Activated naive CD8-positive, alpha-beta T cell treated with anti-CD3 and anti-CD28 coated beads, Interleukin-2, amount 10 ng/mL, durations not matched to agents 7 days and 5 days (primary cell): Measurements from ENCODE around the gene PEX5. TPM values are rescaled to one million over a fixed set of nuclear protein-coding genes. Genes with fewer than 3 reads are reported as not detected.
"Not testable (repeated sequence)": the region's sequence is repeated elsewhere in the genome, so short reads cannot be mapped to it uniquely, and the experiment has no call there.

Experiments used
- ATAC-seq: fragments of 150-1000 bp; cut with Tn5 transposase; one replicate; pipeline ENCODE4 v1.10.0; 2021; ENCODE audit warnings: low read depth, moderate library complexity
- POLR2A ChIA-PET: fragments of 350-600 bp; sonication (Branson Sonifier 250); formaldehyde crosslinking; loops from one replicate; lab custom pipeline; 2021; ENCODE audit warnings: antibody characterized with exemption; lab: Charles Lee
- DNase-seq: peaks from one replicate; pipeline ENCODE4 v3.0.0; 2021
- H3K27ac Mint-ChIP-seq: one replicate; pipeline ENCODE4 v1.8.0; 2022; ENCODE audit warnings: mild to moderate bottlenecking, mixed read lengths
- H3K27me3 Mint-ChIP-seq: one replicate; pipeline ENCODE4 v1.8.0; 2022; ENCODE audit warnings: mild to moderate bottlenecking, moderate library complexity, mixed read lengths
- H3K36me3 Mint-ChIP-seq: one replicate; pipeline ENCODE4 v1.8.0; 2021; ENCODE audit warnings: mild to moderate bottlenecking, mixed read lengths
- H3K4me1 Mint-ChIP-seq: one replicate; pipeline ENCODE4 v1.8.0; 2021; ENCODE audit warnings: mixed read lengths
- H3K4me3 Mint-ChIP-seq: one replicate; pipeline ENCODE4 v1.8.0; 2022; ENCODE audit warnings: mild to moderate bottlenecking, moderate library complexity, mixed read lengths
- H3K9me3 Mint-ChIP-seq: one replicate; pipeline ENCODE4 v1.8.0; 2021; ENCODE audit warnings: mixed read lengths
- total RNA-seq, 2 experiments: library from RNA; stranded (reverse); gene quantifications; one replicate each; pipeline ENCODE4 v1.2.3, GENCODE V29; 2021

The PEX5 gene
- total RNA-seq, 2 experiments from 2014 or later: 21.1 to 23.0 TPM

DNA sequence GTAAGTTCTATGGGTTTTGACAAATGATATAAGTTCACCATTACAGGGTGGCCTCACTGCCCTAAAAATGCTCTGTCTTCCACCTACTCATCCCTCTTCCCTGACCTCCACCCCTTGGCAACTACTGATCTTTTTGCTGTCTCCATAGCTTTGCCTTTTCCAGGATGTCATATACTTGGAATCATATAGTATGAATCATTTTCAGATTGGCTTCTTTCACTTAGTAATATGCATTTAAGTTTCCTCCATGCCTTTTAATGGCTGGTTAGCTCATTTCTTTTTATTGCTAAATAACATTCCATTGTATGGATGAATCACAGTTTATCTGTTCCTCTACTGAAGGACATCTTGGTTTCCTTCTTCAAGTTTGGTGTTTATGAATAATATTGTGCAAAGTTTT, 14.0 kb upstream of the PEX5 start:
- no peaks in the 10 kb centered on the region for H3K36me3 Mint-ChIP-seq
- DNase-seq: no peak
- no peak overlapping the region for H3K27ac Mint-ChIP-seq
- peaks cover 11% of the 10 kb centered on the region for H3K9me3 Mint-ChIP-seq
- no peak for ATAC-seq
- H3K4me3 Mint-ChIP-seq: no peak overlapping the region
- peaks cover 44% of the 10 kb centered on the region for H3K27me3 Mint-ChIP-seq
- H3K4me1 Mint-ChIP-seq: no peaks in the 10 kb centered on the region
- POLR2A ChIA-PET: no interaction called here

DNA sequence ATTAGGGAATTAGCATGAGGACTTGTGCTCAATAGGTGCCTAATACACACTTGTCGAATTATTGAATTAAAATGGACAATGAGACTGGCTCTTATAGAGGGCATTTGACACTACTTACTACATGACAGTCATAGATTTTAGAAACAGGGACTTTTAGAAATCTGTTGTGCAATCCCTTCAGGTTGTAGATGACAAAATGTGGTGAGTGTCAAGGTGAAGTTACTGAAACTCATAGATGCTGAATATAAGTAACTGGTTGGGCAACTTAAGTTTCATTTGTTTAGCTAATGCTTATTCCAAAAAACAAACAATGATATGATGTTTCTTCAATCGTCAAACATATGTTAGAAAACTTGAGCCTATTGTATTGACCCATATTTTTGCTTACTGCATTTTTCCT, 12.9 kb upstream of the PEX5 start:
- Mint-ChIP-seq H3K27me3 (peaks cover 46% of the 10 kb centered on the region), H3K4me1 (no peaks in the 10 kb centered on the region), H3K27ac (no peak overlapping the region), H3K36me3 (no peaks in the 10 kb centered on the region), H3K4me3 (no peak overlapping the region), H3K9me3 (peaks cover 12% of the 10 kb centered on the region)
- POLR2A ChIA-PET: no interaction called here
- ATAC-seq (no peak), DNase-seq (no peak)

- no peaks in the 10 kb centered on the region for H3K4me1 Mint-ChIP-seq
- H3K4me3 Mint-ChIP-seq: no peak overlapping the region
- no peaks in the 10 kb centered on the region for H3K36me3 Mint-ChIP-seq
- POLR2A ChIA-PET: no interaction called here
- H3K27ac Mint-ChIP-seq: no peak overlapping the region
- peaks cover 6% of the 10 kb centered on the region for H3K9me3 Mint-ChIP-seq
- DNase-seq (no peak), ATAC-seq (no peak)
- H3K27me3 Mint-ChIP-seq: peaks cover 36% of the 10 kb centered on the region
Observed at GRCh38 chr12:7178481-7178880, 11.0 kb upstream of the PEX5 start.

DNA sequence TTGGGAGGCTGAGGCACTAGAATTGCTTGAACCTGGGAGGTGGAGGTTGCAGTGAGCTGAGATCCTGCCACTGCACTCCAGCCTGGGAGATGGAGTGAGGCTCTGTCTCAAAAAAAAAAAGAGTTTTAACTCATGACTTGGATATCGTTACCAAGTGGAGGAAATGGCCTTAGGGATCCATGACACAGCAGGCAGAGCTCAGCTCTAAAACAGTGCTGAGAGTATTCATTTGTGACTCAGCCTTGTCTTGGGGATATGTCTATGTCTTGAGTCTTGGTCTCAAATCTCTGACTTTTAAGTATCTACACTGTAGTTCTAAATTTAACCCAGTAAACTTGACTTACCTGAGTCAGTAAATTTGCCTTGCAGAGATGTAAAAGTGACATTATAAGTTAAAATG, 8.8 kb upstream of the PEX5 start:
- ATAC-seq: no peak
- no peaks in the 10 kb centered on the region for H3K4me1 Mint-ChIP-seq
- peaks cover 31% of the 10 kb centered on the region for H3K27me3 Mint-ChIP-seq
- POLR2A ChIA-PET: no interaction called here
- DNase-seq: no peak
- no peak overlapping the region for H3K4me3 Mint-ChIP-seq
- H3K36me3 Mint-ChIP-seq: no peaks in the 10 kb centered on the region
- H3K27ac Mint-ChIP-seq: no peak overlapping the region
- H3K9me3 Mint-ChIP-seq: peaks cover 6% of the 10 kb centered on the region

- POLR2A ChIA-PET: not testable (repeated sequence)
Observed at GRCh38 chr12:7186058-7186457, 3.4 kb upstream of the PEX5 start.

GRCh38 chr12:7188562-7189397, 706 bp upstream of the PEX5 start:
- Mint-ChIP-seq H3K4me1 (peaks cover 27% of the 10 kb centered on the region), H3K9me3 (no peaks in the 10 kb centered on the region), H3K27me3 (peaks cover 4% of the 10 kb centered on the region), H3K27ac (peak overlapping the region; percentile 95), H3K36me3 (peaks cover 13% of the 10 kb centered on the region), H3K4me3 (peak overlapping the region; percentile 97)
- ATAC-seq: peak; percentile 43
- DNase-seq: peak; percentile 74
- POLR2A ChIA-PET: interaction anchor here (0.9 to 1.6 kb wide), 6 partner anchors 34 to 452 kb away, joined by 3 to 7 read pairs (median 4); partner anchors contain the start of genes C12orf57 and RNU7-1

More at GRCh38 chr12:7186058-7186457, 3.4 kb upstream of the PEX5 start:
- not testable (repeated sequence) for H3K36me3 Mint-ChIP-seq, H3K27me3 Mint-ChIP-seq, ATAC-seq, H3K4me3 Mint-ChIP-seq, H3K9me3 Mint-ChIP-seq, H3K27ac Mint-ChIP-seq, DNase-seq
- H3K4me1 Mint-ChIP-seq: peaks cover 20% of the 10 kb centered on the region

DNA sequence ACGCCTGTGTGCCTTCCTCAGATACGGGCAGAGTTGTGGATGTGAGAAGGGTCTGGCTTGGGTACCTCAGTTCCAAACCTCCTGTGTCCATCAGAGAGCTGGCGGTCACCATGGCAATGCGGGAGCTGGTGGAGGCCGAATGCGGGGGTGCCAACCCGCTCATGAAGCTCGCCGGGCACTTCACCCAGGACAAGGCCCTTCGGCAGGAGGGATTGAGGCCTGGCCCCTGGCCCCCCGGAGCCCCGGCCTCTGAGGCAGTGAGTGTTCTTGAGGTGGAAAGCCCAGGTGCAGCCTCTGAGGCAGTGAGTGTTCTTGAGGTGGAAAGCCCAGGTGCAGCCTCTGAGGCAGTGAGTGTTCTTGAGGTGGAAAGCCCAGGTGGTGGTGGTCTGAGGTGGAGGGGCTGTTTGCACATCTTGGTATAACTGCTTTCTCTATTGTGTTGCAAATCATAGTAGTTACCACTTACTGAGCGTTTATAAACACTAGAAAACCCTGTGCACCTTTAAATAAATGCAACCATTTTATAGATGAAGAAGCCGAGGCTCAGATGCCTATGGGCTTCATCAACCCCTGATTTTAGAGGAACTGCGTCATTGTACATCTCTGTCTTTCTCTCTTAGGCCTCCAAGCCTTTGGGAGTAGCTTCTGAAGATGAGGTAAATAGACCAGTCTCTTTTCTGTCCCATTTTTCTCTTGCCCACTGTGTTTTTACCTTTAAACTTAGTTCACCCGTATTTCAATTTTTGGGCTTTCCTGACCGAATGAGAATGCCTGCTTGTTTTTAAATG, 976 bp downstream of the PEX5 start:
- DNase-seq: peak; percentile 45
- H3K27me3 Mint-ChIP-seq: no peaks in the 10 kb centered on the region
- ATAC-seq: no peak
- H3K4me3 Mint-ChIP-seq: peak overlapping the region; percentile 79
- peaks cover 28% of the 10 kb centered on the region for H3K4me1 Mint-ChIP-seq
- POLR2A ChIA-PET: interaction anchor here (0.5 kb wide), 1 partner anchor 218 kb away, joined by 4 read pairs; no protein-coding TSS in a partner anchor
- no peaks in the 10 kb centered on the region for H3K9me3 Mint-ChIP-seq
- H3K36me3 Mint-ChIP-seq: peaks cover 16% of the 10 kb centered on the region
- H3K27ac Mint-ChIP-seq: peak overlapping the region; percentile 50

DNA sequence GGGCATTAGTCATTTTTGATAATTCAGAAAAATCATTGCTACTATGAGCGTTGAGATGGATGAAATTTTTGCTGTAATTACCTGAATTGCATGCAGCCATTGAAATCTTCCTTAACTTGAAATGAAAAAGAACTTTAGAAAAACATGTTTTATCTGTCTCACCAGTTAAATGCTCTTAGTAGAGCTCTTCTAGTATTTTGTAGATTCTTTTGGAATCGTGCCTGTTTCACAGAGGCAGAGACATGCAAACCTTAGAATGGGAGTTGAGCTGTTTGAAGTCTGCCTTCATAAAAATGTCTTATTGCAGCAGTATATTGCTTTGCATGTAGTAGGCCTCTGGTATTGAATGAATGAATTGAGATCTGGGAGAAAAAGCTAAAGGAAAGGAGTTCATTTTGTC, 4.2 kb downstream of the PEX5 start:
- POLR2A ChIA-PET: no interaction called here
- peaks cover 19% of the 10 kb centered on the region for H3K36me3 Mint-ChIP-seq
- no peaks in the 10 kb centered on the region for H3K27me3 Mint-ChIP-seq
- no peak overlapping the region for H3K4me3 Mint-ChIP-seq
- no peaks in the 10 kb centered on the region for H3K9me3 Mint-ChIP-seq
- ATAC-seq (no peak), DNase-seq (no peak)
- no peak overlapping the region for H3K27ac Mint-ChIP-seq
- peaks cover 14% of the 10 kb centered on the region for H3K4me1 Mint-ChIP-seq

- H3K27ac Mint-ChIP-seq: no peak overlapping the region
Observed at GRCh38 chr12:7197841-7198240, 8.4 kb downstream of the PEX5 start.

GRCh38 chr12:7203109-7203508, 13.6 kb downstream of the PEX5 start:
- H3K27ac Mint-ChIP-seq: no peak overlapping the region
- no peaks in the 10 kb centered on the region for H3K4me1 Mint-ChIP-seq
- H3K36me3 Mint-ChIP-seq: peaks cover 34% of the 10 kb centered on the region
- POLR2A ChIA-PET: no interaction called here
- DNase-seq (no peak), ATAC-seq (no peak)
- no peak overlapping the region for H3K4me3 Mint-ChIP-seq
- H3K9me3 Mint-ChIP-seq: no peaks in the 10 kb centered on the region
- no peaks in the 10 kb centered on the region for H3K27me3 Mint-ChIP-seq

More at GRCh38 chr12:7197841-7198240, 8.4 kb downstream of the PEX5 start:
- DNase-seq (no peak), ATAC-seq (no peak)
- Mint-ChIP-seq H3K9me3 (no peaks in the 10 kb centered on the region), H3K36me3 (peaks cover 25% of the 10 kb centered on the region), H3K27me3 (no peaks in the 10 kb centered on the region), H3K4me1 (peaks cover 2% of the 10 kb centered on the region), H3K4me3 (no peak overlapping the region)
- POLR2A ChIA-PET: no interaction called here

- DNase-seq (no peak), ATAC-seq (no peak)
- Mint-ChIP-seq H3K36me3 (peaks cover 50% of the 10 kb centered on the region), H3K27me3 (no peaks in the 10 kb centered on the region), H3K4me3 (no peak overlapping the region), H3K27ac (no peak overlapping the region), H3K4me1 (no peaks in the 10 kb centered on the region), H3K9me3 (no peaks in the 10 kb centered on the region)
- POLR2A ChIA-PET: no interaction called here
Observed at GRCh38 chr12:7205091-7205490, 15.6 kb downstream of the PEX5 start.

- H3K4me1 Mint-ChIP-seq: no peaks in the 10 kb centered on the region
- H3K36me3 Mint-ChIP-seq: peaks cover 54% of the 10 kb centered on the region
- peaks cover 2% of the 10 kb centered on the region for H3K9me3 Mint-ChIP-seq
- no peak overlapping the region for H3K27ac Mint-ChIP-seq
- no peak overlapping the region for H3K4me3 Mint-ChIP-seq
- no peak for DNase-seq
- ATAC-seq: no peak
- POLR2A ChIA-PET: no interaction called here
- H3K27me3 Mint-ChIP-seq: no peaks in the 10 kb centered on the region
Observed at GRCh38 chr12:7206691-7207090, 17.2 kb downstream of the PEX5 start.

DNA sequence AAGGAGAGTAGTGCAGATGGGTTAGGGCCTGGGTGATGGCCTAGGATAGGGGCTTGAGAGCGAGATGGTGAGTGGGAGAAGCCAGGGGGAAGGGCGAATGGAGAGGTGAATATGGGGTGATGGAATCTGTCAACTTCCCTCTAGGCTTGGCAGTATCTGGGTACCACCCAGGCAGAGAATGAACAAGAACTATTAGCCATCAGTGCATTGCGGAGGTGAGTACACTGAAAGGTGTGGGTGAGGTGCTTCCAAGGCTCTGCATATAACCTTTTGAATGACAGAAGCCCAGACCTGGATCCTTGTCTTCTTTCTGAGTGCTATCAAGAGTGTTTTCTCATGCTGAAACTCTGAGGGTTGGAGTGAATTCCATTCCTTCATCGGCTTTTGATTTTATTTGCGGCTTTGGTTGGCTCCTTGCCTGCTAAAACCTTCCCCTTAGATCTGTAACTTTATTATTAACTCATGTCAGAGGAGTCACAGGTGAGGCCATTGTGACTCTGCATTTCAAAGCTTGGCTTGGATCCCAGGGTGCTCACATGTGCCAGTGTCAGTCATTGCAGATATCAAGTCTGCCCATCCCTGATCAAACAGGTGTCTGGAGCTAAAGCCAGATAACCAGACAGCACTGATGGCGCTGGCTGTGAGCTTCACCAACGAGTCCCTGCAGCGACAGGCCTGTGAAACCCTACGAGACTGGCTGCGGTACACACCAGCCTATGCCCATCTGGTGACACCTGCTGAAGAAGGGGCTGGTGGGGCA, 18.6 kb downstream of the PEX5 start:
- ATAC-seq: no peak
- Mint-ChIP-seq H3K27ac (no peak overlapping the region), H3K27me3 (no peaks in the 10 kb centered on the region), H3K36me3 (peaks cover 52% of the 10 kb centered on the region), H3K4me3 (no peak overlapping the region), H3K9me3 (peaks cover 4% of the 10 kb centered on the region), H3K4me1 (no peaks in the 10 kb centered on the region)
- DNase-seq: no peak
- POLR2A ChIA-PET: no interaction called here
